Neural progenitor cell (in vitro differentiated cells): ENCODE measurements around the gene PLAC1. TPM values are rescaled to one million over a fixed set of nuclear protein-coding genes. Genes with fewer than 3 reads are reported as not detected.

Experiments used
- DNase-seq: peaks from one replicate; pipeline ENCODE4 v3.0.0-alpha.2; 2016; ENCODE audit warnings: low spot score
- H2AFZ ChIP-seq: fragments of 200-600 bp; sonication (generic); replicated peaks from 2 replicates; pipeline ENCODE4 v1.6.1; 2016; ENCODE audit warnings: antibody characterized with exemption
- H3F3A ChIP-seq: fragments of 200-600 bp; sonication (generic); 2 replicates; pipeline ENCODE4 v1.6.1; 2016; ENCODE audit warnings: antibody characterized with exemption, low read depth
- H3K27ac ChIP-seq: fragments of 200-600 bp; sonication (generic); 2 replicates; pipeline ENCODE4 v1.5.1; 2016; ENCODE audit warnings: mild to moderate bottlenecking
- H3K27me3 ChIP-seq: fragments of 200-600 bp; sonication (generic); 2 replicates; pipeline ENCODE4 v1.6.1; 2016; ENCODE audit warnings: mild to moderate bottlenecking, moderate library complexity
- H3K36me3 ChIP-seq: fragments of 200-600 bp; sonication (generic); 2 replicates; pipeline ENCODE4 v1.5.1; 2016
- H3K4me1 ChIP-seq: fragments of 200-600 bp; sonication (generic); 2 replicates; pipeline ENCODE4 v1.6.1; 2016; ENCODE audit warnings: mixed run types
- H3K4me2 ChIP-seq: fragments of 200-600 bp; sonication (generic); 2 replicates; pipeline ENCODE4 v1.6.1; 2016
- H3K4me3 ChIP-seq: fragments of 200-600 bp; sonication (generic); 2 replicates; pipeline ENCODE4 v1.5.1; 2016
- H3K79me2 ChIP-seq: fragments of 200-600 bp; sonication (generic); 2 replicates; pipeline ENCODE4 v1.6.1; 2016; ENCODE audit warnings: low read depth
- H3K9ac ChIP-seq: fragments of 200-600 bp; sonication (generic); 2 replicates; pipeline ENCODE4 v1.6.1; 2016
- H3K9me3 ChIP-seq: fragments of 200-600 bp; sonication (generic); 2 replicates; pipeline ENCODE4 v1.5.1; 2016; ENCODE audit warnings: low read depth
- H4K20me1 ChIP-seq: fragments of 200-600 bp; sonication (generic); 2 replicates; pipeline ENCODE4 v1.6.1; 2016; ENCODE audit warnings: low read depth
- H3K27ac Mint-ChIP-seq: 3 replicates; pipeline ENCODE4 v1.8.0; 2021; ENCODE audit warnings: mixed read lengths
- H3K27me3 Mint-ChIP-seq: 2 replicates; pipeline ENCODE4 v1.8.0; 2022; ENCODE audit warnings: low read depth, mild to moderate bottlenecking, inconsistent platforms, moderate library complexity, mixed read lengths; ENCODE audit not compliant: insufficient read depth
- H3K36me3 Mint-ChIP-seq: 3 replicates; pipeline ENCODE4 v1.8.0; 2021; ENCODE audit warnings: mixed read lengths
- H3K4me1 Mint-ChIP-seq: 3 replicates; pipeline ENCODE4 v1.8.0; 2021; ENCODE audit warnings: mixed read lengths
- H3K4me3 Mint-ChIP-seq: 3 replicates; pipeline ENCODE4 v1.8.0; 2021; ENCODE audit warnings: mild to moderate bottlenecking, moderate library complexity, mixed read lengths
- H3K9me3 Mint-ChIP-seq: 3 replicates; pipeline ENCODE4 v1.8.0; 2020; ENCODE audit warnings: mixed read lengths
- CTCF ChIP-seq: fragments of 200-600 bp; sonication (generic); IDR thresholded peaks from 2 replicates; pipeline ENCODE4 v1.5.1; 2017; ENCODE audit warnings: antibody characterized with exemption, mild to moderate bottlenecking
- EZH2 ChIP-seq: fragments of 200-600 bp; sonication (generic); IDR thresholded peaks from 2 replicates; pipeline ENCODE4 v1.6.1; 2017; ENCODE audit warnings: antibody characterized with exemption, mild to moderate bottlenecking, moderate library complexity
- EZH2phosphoT487 ChIP-seq: fragments of 200-600 bp; sonication (generic); IDR thresholded peaks from 2 replicates; pipeline ENCODE4 v1.6.1; 2017; ENCODE audit warnings: antibody characterized with exemption
- total RNA-seq: library from RNA; depleted of rRNA; stranded (reverse); fragments of >200 nt; gene quantifications from 2 replicates; pipeline ENCODE4 v1.2.3, GENCODE V29; 2015; ENCODE audit warnings: low replicate concordance

The PLAC1 gene
- total RNA-seq, 1 donor from 2014 or later, result not detected

- H3K27ac Mint-ChIP-seq, result peak overlapping the region; percentile 81
- Histone ChIP-seq H2AFZ (no peak overlapping the region), H3K4me2 (no peak overlapping the region), H3K4me1 (no peaks in the 10 kb centered on the region), H3K9me3 (no peaks in the 10 kb centered on the region), H3K36me3 (no peaks in the 10 kb centered on the region), H3K27me3 (no peaks in the 10 kb centered on the region), H3F3A (no peaks in the 10 kb centered on the region), H3K9ac (no peak overlapping the region), H3K79me2 (no peaks in the 10 kb centered on the region), H4K20me1 (no peaks in the 10 kb centered on the region), H3K4me3 (no peak overlapping the region), H3K27ac (no peak overlapping the region)
- H3K36me3 Mint-ChIP-seq, result no peaks in the 10 kb centered on the region
- DNase-seq, result no peak
- peaks cover 3% of the 10 kb centered on the region for H3K27me3 Mint-ChIP-seq
- no peaks in the 10 kb centered on the region for H3K9me3 Mint-ChIP-seq
- peaks cover 15% of the 10 kb centered on the region for H3K4me1 Mint-ChIP-seq
- TF ChIP-seq CTCF, result no peak
- TF ChIP-seq EZH2phosphoT487, result no peak
- TF ChIP-seq EZH2, result no peak
- H3K4me3 Mint-ChIP-seq, result no peak overlapping the region
Observed at GRCh38 chrX:134528960-134529359, 129.3 kb downstream of the PLAC1 start.

DNA sequence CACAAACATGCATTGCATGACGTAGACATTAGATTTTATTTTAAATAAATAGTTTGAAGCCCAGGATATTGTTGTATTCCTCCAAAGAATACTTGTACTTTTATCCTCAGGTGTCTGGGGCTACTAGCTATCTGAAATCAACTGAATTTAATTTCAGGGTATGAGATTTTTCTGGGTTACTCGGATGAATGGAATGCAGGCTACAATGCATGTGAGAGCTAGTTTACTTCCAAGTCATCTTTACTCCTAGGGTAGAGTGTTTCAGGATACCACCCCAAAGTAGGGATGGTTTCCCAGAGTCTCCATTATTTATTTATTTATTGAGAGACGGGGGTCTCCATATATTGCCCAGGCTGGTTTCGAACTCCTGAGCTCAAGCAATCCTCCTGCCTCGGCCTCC is 131.9 kb downstream of the PLAC1 start:
- no peaks in the 10 kb centered on the region for H3F3A ChIP-seq
- no peak overlapping the region for H3K9ac ChIP-seq
- no peaks in the 10 kb centered on the region for H3K9me3 ChIP-seq
- no peaks in the 10 kb centered on the region for H3K27me3 ChIP-seq
- H3K4me1 ChIP-seq, result no peaks in the 10 kb centered on the region
- H3K27ac ChIP-seq, result no peak overlapping the region
- Mint-ChIP-seq H3K36me3 (no peaks in the 10 kb centered on the region), H3K27ac (no peak overlapping the region), H3K27me3 (no peaks in the 10 kb centered on the region), H3K4me1 (peaks cover 12% of the 10 kb centered on the region), H3K4me3 (no peak overlapping the region), H3K9me3 (no peaks in the 10 kb centered on the region)
- H3K4me2 ChIP-seq, result no peak overlapping the region
- no peak for DNase-seq
- H4K20me1 ChIP-seq, result no peaks in the 10 kb centered on the region
- H3K36me3 ChIP-seq, result no peaks in the 10 kb centered on the region
- no peak for TF ChIP-seq EZH2
- TF ChIP-seq CTCF, result no peak
- no peak for TF ChIP-seq EZH2phosphoT487
- H3K79me2 ChIP-seq, result no peaks in the 10 kb centered on the region
- no peak overlapping the region for H2AFZ ChIP-seq
- no peak overlapping the region for H3K4me3 ChIP-seq

GRCh38 chrX:134525086-134525792 is 133.0 kb downstream of the PLAC1 start:
- Mint-ChIP-seq H3K9me3 (no peaks in the 10 kb centered on the region), H3K4me1 (peaks cover 12% of the 10 kb centered on the region), H3K4me3 (no peak overlapping the region), H3K27me3 (no peaks in the 10 kb centered on the region), H3K36me3 (no peaks in the 10 kb centered on the region), H3K27ac (no peak overlapping the region)
- Histone ChIP-seq H3K27ac (no peak overlapping the region), H2AFZ (no peak overlapping the region), H3K4me1 (no peaks in the 10 kb centered on the region), H3K4me2 (no peak overlapping the region), H4K20me1 (no peaks in the 10 kb centered on the region), H3K79me2 (no peaks in the 10 kb centered on the region), H3K36me3 (no peaks in the 10 kb centered on the region), H3K27me3 (no peaks in the 10 kb centered on the region), H3F3A (no peaks in the 10 kb centered on the region), H3K9me3 (no peaks in the 10 kb centered on the region), H3K4me3 (no peak overlapping the region), H3K9ac (no peak overlapping the region)
- TF ChIP-seq CTCF (no peak), EZH2phosphoT487 (no peak)
- DNase-seq, result no peak
